Panc1 (cell line): ENCODE data around the gene NFYC. TPM values are rescaled to one million over a fixed set of nuclear protein-coding genes. Genes with fewer than 3 reads are reported as not detected.

ENCODE experiments used
- ATAC-seq: fragments of 200-7000 bp; cut with Tn5 transposase; 2 replicates; pipeline ENCODE4 v1.9.1; 2020; ENCODE audit warnings: mild to moderate bottlenecking, moderate library complexity
- BruUV-seq: library from RNA; stranded (reverse); fragments of 400-500 nt; replicated peaks from 2 replicates; lab custom pipeline; 2021; lab: Mats Ljungman, UMichigan
- CTCF ChIA-PET: fragments of 300-600 bp; sonication (Branson Sonifier 250); formaldehyde crosslinking; loops from one replicate; lab custom pipeline; 2022; ENCODE audit warnings: antibody characterized with exemption; lab: Charles Lee
- POLR2A ChIA-PET: fragments of 300-600 bp; sonication (Branson Sonifier 250); formaldehyde crosslinking; loops from one replicate; lab custom pipeline; 2022; ENCODE audit warnings: antibody characterized with exemption; lab: Charles Lee
- DNase-seq: peaks from one replicate; pipeline ENCODE4 v3.0.0-alpha.2; 2010; ENCODE audit warnings: low read depth, low spot score
- H3K27ac ChIP-seq: 2 replicates; pipeline ENCODE4 v1.5.1; 2011; ENCODE audit warnings: mild to moderate bottlenecking, low read length, inconsistent platforms
- H3K27me3 ChIP-seq: fragments of 200-500 bp; sonication (Bioruptor generic); 2 replicates; pipeline ENCODE4 v1.6.0; 2014; ENCODE audit warnings: low read length, inconsistent platforms; ENCODE audit not compliant: control insufficient read depth, insufficient read depth
- H3K36me3 ChIP-seq: fragments of 200-500 bp; sonication (Bioruptor generic); 2 replicates; pipeline ENCODE4 v1.5.1; 2014; ENCODE audit warnings: inconsistent platforms, mild to moderate bottlenecking, low read length, moderate library complexity; ENCODE audit not compliant: control insufficient read depth, insufficient read depth
- H3K4me1 ChIP-seq: 2 replicates; pipeline ENCODE4 v1.5.1; 2011; ENCODE audit warnings: inconsistent platforms, mild to moderate bottlenecking, low read length, moderate library complexity; ENCODE audit not compliant: control insufficient read depth, insufficient read depth
- H3K4me3 ChIP-seq, 2 experiments: 2 replicates each; pipeline ENCODE4 v1.5.1; 2011 to 2012; ENCODE audit warnings: low read depth in 2 of 2, low read length in 2 of 2, mild to moderate bottlenecking in 2 of 2, inconsistent platforms in 1 of 2, moderate library complexity in 1 of 2
- H3K9me3 ChIP-seq: fragments of 200-500 bp; sonication (Bioruptor generic); 2 replicates; pipeline ENCODE4 v1.5.1; 2014; ENCODE audit warnings: low read depth, mild to moderate bottlenecking, inconsistent platforms, low read length, moderate library complexity; ENCODE audit not compliant: control insufficient read depth, insufficient read depth
- POLR2AphosphoS5 ChIP-seq: IDR thresholded peaks from 2 replicates; pipeline ENCODE4 v1.6.1; 2012; ENCODE audit warnings: mild to moderate bottlenecking, low read depth, low read length, moderate library complexity
- SIN3A ChIP-seq: IDR thresholded peaks from 2 replicates; pipeline ENCODE4 v1.6.1; 2012; ENCODE audit warnings: low read depth, mild to moderate bottlenecking, low read length, moderate library complexity, borderline replicate concordance; ENCODE audit not compliant: insufficient read depth
- TCF7L2 ChIP-seq: IDR thresholded peaks from 2 replicates; pipeline ENCODE4 v1.6.1; 2011; ENCODE audit warnings: mild to moderate bottlenecking, low read depth, low read length, inconsistent platforms
- in situ Hi-C: cut with HindIII; loops from 2 replicates; pipeline ENCODE4 v1.10.0; 2016; ENCODE audit warnings: low sequenced_read_pairs, low pct_unique_long_range_greater_than_20kb
- intact Hi-C: fragments of 100-400 bp; cut with micrococcal nuclease; formaldehyde crosslinking; loops from one replicate; pipeline ENCODE4 v1.10.0; 2022; ENCODE audit not compliant: unreplicated experiment
- total RNA-seq: library from RNA; stranded (reverse); gene quantifications from one replicate; pipeline ENCODE4 v1.2.1, GENCODE V29; 2021; ENCODE audit not compliant: unreplicated experiment
- TF ChIP-seq, protein P1 (sequence below): fragments of 450-650 bp; IDR thresholded peaks from 2 replicates; pipeline ENCODE4 v1.5.1; 2017; ENCODE audit warnings: mild to moderate bottlenecking
- TF ChIP-seq, protein P2 (sequence below), 2 experiments: IDR thresholded peaks; 2 replicates each; pipeline ENCODE4 v1.6.1; 2011 to 2012; ENCODE audit warnings: low read depth in 2 of 2, control low read depth in 1 of 2, low read length in 1 of 2, mild to moderate bottlenecking in 1 of 2, moderate library complexity in 1 of 2; ENCODE audit not compliant: insufficient read depth in 1 of 2

Gene NFYC
- total RNA-seq, 1 experiment from 2014 or later: 81.9 TPM

DNA sequence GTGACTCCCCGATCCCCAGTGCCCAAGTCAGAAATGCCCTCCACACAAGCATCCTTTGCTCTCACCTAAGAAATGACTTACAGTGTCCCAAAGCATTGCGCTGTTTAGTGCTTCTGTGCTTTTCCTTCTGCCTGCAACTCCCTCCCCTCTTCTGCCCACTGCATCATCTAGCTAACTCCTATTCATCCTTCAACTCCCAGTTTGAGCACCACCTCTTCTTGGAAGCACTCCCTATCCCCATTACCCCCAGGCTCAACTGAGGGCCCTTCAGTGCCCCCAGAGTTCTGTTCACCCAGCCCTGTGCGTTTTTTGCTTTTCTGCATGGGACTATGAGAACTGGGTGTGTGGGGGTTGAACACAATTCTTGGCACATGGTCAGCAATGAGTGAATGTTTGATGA lies 102.1 kb downstream of the NFYC start:
- CTCF ChIA-PET: no interaction called here
- H3K4me1 ChIP-seq: peaks cover 6% of the 10 kb centered on the region
- no TSS peak for BruUV-seq
- H3K27ac ChIP-seq: no peak overlapping the region
- POLR2A ChIA-PET: no interaction called here
- H3K36me3 ChIP-seq: no peaks in the 10 kb centered on the region
- TF ChIP-seq TCF7L2: no peak
- no peak for TF ChIP-seq POLR2AphosphoS5
- TF ChIP-seq SIN3A: no peak
- TF ChIP-seq, protein P1, sequence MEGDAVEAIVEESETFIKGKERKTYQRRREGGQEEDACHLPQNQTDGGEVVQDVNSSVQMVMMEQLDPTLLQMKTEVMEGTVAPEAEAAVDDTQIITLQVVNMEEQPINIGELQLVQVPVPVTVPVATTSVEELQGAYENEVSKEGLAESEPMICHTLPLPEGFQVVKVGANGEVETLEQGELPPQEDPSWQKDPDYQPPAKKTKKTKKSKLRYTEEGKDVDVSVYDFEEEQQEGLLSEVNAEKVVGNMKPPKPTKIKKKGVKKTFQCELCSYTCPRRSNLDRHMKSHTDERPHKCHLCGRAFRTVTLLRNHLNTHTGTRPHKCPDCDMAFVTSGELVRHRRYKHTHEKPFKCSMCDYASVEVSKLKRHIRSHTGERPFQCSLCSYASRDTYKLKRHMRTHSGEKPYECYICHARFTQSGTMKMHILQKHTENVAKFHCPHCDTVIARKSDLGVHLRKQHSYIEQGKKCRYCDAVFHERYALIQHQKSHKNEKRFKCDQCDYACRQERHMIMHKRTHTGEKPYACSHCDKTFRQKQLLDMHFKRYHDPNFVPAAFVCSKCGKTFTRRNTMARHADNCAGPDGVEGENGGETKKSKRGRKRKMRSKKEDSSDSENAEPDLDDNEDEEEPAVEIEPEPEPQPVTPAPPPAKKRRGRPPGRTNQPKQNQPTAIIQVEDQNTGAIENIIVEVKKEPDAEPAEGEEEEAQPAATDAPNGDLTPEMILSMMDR: no peak
- TF ChIP-seq, protein P2, sequence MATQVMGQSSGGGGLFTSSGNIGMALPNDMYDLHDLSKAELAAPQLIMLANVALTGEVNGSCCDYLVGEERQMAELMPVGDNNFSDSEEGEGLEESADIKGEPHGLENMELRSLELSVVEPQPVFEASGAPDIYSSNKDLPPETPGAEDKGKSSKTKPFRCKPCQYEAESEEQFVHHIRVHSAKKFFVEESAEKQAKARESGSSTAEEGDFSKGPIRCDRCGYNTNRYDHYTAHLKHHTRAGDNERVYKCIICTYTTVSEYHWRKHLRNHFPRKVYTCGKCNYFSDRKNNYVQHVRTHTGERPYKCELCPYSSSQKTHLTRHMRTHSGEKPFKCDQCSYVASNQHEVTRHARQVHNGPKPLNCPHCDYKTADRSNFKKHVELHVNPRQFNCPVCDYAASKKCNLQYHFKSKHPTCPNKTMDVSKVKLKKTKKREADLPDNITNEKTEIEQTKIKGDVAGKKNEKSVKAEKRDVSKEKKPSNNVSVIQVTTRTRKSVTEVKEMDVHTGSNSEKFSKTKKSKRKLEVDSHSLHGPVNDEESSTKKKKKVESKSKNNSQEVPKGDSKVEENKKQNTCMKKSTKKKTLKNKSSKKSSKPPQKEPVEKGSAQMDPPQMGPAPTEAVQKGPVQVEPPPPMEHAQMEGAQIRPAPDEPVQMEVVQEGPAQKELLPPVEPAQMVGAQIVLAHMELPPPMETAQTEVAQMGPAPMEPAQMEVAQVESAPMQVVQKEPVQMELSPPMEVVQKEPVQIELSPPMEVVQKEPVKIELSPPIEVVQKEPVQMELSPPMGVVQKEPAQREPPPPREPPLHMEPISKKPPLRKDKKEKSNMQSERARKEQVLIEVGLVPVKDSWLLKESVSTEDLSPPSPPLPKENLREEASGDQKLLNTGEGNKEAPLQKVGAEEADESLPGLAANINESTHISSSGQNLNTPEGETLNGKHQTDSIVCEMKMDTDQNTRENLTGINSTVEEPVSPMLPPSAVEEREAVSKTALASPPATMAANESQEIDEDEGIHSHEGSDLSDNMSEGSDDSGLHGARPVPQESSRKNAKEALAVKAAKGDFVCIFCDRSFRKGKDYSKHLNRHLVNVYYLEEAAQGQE (IDR thresholded peaks at IDR 0.05; ENCODE audit: insufficient read depth in 1 of 2, low read depth in 2 of 2, low read length in 1 of 2): no peak
- ATAC-seq (no peak), DNase-seq (no peak)
- no peak overlapping the region for H3K4me3 ChIP-seq
- no peaks in the 10 kb centered on the region for H3K27me3 ChIP-seq
- intact Hi-C loops: no loop called here
- H3K9me3 ChIP-seq: no peaks in the 10 kb centered on the region
- in situ Hi-C loops: no loop called here

DNA sequence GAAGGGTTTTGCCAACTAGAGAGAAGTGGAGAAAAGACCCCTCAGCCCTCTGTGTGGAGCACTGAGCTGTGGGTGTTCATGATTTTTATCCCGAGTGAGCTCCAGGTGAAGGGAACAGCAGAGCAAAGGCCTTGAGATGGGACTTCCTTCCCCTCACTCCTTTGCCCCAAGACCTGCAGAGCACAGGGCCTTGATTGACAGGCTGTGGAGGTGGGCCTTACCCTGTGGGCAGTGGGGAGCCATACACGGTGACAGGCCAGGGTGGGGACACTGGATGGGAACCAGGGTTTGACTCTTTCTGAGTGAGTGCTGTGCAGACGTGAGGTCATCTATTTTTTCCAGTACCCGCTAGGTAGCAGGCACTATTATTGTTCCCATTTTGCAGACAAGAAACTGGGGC lies 102.5 kb downstream of the NFYC start:
- DNase-seq (no peak), ATAC-seq (no peak)
- no peak overlapping the region for H3K4me3 ChIP-seq
- no peaks in the 10 kb centered on the region for H3K9me3 ChIP-seq
- no peak overlapping the region for H3K27ac ChIP-seq
- no peaks in the 10 kb centered on the region for H3K27me3 ChIP-seq
- no peaks in the 10 kb centered on the region for H3K36me3 ChIP-seq
- intact Hi-C loops: no loop called here
- peaks cover 6% of the 10 kb centered on the region for H3K4me1 ChIP-seq
- BruUV-seq: no TSS peak
- in situ Hi-C loops: no loop called here
- POLR2A ChIA-PET: no interaction called here
- no peak for TF ChIP-seq SIN3A
- TF ChIP-seq, protein P2 (IDR thresholded peaks at IDR 0.05; ENCODE audit: insufficient read depth in 1 of 2, low read depth in 2 of 2, low read length in 1 of 2): no peak
- TF ChIP-seq TCF7L2: no peak
- TF ChIP-seq, protein P1: no peak
- TF ChIP-seq POLR2AphosphoS5: no peak
- CTCF ChIA-PET: no interaction called here
